Measurements from ENCODE around the gene FH. TPM values are rescaled to one million over a fixed set of nuclear protein-coding genes. Genes with fewer than 3 reads are reported as not detected.

The FH gene
- polyA plus RNA-seq, 5 donors, result 51.9 to 65.7 (median 52.3) TPM

DNA sequence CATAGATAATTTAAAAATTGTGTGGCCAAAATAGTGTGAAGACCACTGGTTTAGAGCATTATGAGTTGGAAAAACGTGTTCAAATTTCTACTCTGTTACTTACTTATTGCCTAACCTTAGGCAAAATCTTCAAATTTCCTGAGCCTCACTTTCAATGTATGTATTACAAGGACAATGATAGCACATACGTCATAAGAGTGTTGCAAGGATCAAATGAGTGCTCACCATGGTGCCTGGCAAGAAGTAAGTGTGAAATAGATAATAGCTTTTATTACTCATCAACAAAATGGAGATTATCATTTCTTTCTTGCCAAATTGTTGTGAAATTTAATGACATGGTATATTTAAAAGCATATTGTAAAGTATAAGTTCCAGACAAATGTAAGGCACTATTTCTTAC lies 57.2 kb downstream of the FH start:
- DNase-seq, result peak in 1 of 2 donors; percentile 40

DNA sequence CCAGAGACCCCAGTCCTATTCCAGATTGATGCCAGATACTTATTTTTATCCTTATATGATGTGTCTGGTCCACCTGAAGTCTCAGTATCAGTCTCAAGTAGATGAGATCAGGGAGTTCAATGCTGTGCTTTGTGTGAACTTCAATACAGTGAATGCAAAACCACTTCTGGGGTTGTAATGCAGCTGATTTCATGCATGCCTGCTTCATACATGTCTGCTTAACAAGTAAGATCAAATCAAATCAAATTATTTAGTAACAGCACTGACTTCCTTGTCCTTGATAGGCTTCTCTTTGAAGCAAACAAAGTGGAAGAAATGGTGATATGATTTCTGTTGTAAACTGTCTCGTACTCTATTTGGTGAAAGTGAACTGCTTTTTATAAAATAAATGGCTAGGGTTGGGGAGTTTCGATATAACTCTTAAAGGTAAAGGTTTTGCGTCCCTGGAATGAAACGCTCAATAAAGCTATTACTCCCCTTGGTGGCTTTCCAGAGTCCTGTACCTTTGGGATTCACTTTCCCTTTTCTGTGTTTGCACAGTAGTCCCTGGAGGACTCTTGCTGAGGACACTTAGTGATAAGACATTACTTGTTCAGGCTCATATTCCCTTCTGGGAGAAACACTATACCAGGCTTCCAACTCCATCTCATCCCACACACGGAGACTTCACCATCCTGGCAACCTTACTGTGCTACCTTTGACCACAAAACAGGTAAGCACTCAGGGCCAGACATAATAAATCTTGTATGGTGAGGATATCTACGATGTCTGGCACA lies 59.3 kb downstream of the FH start:
- DNase-seq, result no peak

DNA sequence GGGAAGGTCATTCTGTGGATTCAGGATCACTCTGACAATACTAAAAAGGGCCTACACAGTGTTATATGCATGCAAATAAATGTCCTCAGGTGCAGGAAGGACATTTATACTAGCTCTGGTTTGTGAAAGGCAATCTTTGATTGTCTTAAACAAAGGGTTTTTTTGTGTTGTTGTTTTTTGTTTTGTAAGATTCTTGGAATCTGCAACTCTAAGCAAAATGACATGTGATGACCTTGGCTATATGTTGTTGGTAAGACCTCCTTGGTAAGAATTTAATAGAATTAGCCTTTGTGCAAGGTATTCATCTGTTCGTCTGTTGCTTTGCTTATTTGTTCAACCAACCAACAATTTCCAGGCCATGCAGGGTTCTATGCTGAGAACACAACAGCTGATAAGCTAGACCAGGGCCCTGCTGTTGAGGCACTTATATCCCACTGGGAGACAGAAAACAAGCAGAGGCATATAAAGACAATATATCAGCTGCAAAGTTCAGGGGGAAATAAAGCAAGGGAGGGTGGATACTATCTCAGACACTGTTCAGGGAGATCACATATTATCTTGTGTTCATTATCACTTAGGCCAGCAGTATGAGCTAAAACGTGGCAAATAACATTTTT lies 60.3 kb downstream of the FH start:
- DNase-seq, result no peak

DNA sequence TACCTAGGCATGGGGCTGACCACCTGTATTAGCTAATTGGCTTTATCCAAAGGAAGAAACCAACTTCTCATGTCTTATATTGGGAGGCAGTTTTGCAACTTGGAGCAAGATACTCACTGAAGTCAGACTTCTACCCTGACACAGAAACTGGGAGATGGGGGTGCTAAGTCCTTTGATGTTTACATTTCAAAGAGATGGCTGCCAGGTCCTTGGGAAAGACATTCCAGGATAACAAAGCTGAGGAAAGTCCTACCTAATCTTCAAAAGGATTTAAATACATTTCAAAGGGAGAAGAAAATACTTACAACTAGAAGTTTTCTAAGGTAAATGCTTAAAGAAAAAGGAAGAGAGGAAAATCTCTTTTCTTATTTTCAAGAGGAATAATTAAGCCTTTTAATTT lies 62.1 kb downstream of the FH start:
- no peak for DNase-seq

DNA sequence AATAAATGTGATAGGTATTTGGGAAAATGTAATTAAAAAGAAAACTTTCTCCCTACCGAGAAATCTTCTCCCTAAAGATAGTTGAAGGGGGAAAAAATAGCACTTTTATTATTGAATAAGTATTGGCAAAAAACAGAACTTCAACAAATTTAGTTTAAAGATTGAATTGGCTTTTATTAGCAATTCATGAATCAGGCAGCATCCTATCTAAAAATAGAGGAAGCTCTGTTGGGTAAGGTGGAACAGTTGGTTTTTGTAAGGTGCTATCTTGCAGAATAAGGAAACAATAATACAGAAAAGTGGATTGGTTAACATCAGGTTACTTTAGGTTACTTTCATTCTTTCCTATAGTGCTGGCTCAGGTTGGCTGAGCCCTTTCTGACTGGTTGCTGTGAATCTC lies 62.8 kb downstream of the FH start:
- no peak for DNase-seq

DNA sequence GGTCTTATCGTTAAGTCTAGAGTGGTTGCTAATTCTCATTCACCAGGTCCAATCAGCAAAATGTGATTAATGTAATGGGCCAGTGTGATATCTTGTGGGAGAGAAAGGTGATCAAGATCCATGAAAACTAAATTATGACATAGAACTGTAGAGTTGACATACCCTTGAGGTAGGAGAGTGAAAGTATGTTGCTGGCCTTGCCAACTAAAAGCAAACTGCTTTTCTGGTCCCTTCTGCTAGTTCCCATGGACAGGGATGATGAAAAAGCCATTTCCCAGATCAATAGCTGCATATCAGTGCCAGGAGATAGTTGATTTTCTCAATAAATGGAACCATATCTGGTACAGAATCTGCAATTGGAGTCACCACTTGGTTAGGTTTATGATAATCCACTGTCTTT lies 65.8 kb downstream of the FH start:
- no peak for DNase-seq

DNA sequence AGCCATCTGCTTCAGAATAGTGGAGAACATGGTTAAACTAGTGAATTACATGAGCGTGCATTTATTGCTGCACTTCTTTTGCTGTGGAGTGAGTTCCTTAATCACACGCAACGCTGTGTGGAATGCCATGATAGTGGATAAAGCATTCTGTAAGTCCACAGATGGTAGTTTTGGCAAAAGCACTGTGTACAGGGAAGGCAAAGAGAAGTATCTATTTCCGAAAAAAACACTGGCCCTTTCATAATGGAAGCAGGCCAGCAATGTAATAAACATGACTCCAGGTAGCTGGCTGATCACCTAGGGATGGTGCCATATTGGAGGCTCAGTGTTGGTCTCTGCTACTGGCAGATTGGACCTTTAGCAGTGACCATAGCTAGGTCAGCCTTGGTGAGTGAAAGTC lies 67.6 kb downstream of the FH start:
- DNase-seq, result no peak

Other genes with a start within 250 kb of the FH start
- under 1 TPM; 0.18 to 0.50 (median 0.24) TPM for gene RGS7, start 162.6 kb downstream of the FH start, polyA plus RNA-seq (ENCODE audit: insufficient read depth in 1 of 5, insufficient read length in 5 of 5, low replicate concordance in 1 of 5)
- gene KMO, start 12.6 kb upstream of the FH start, polyA plus RNA-seq (ENCODE audit: insufficient read depth in 1 of 5, insufficient read length in 5 of 5, low replicate concordance in 1 of 5), result under 1 TPM; 0.29 to 0.98 (median 0.61) TPM
- 10 to 100 TPM; 12.6 to 33.2 (median 22.1) TPM for gene CHML, start 120.6 kb upstream of the FH start, polyA plus RNA-seq (ENCODE audit: insufficient read depth in 1 of 5, insufficient read length in 5 of 5, low replicate concordance in 1 of 5)
- gene OPN3, start 120.6 kb upstream of the FH start, polyA plus RNA-seq (ENCODE audit: insufficient read depth in 1 of 5, insufficient read length in 5 of 5, low replicate concordance in 1 of 5), result 10 to 100 TPM; 19.4 to 28.5 (median 25.9) TPM
- gene WDR64, start 132.5 kb upstream of the FH start, polyA plus RNA-seq (ENCODE audit: insufficient read depth in 1 of 5, insufficient read length in 5 of 5, low replicate concordance in 1 of 5), result under 1 TPM; 0.09 to 0.38 (median 0.22) TPM

Measured in right lung (tissue), 5 donors.